H9 (cell line): ENCODE data around the gene GGACT. TPM values are rescaled to one million over a fixed set of nuclear protein-coding genes. Genes with fewer than 3 reads are reported as not detected.
A peak's percentile ranks its signal among the peaks of the same experiment; 100 is the strongest.

ENCODE experiments used
- DNase-seq: peaks from one replicate; pipeline ENCODE4 v3.0.0-alpha.2; 2017
- H2AFZ ChIP-seq: one replicate; pipeline ENCODE4 v1.6.1; 2013; ENCODE audit warnings: mild to moderate bottlenecking, low read length, control low read depth, moderate library complexity
- H2AK5ac ChIP-seq: 2 replicates; pipeline ENCODE4 v1.6.1; 2013; ENCODE audit warnings: low read length, control low read depth, mixed read lengths; ENCODE audit not compliant: insufficient read length
- H2BK120ac ChIP-seq: one replicate; pipeline ENCODE4 v1.6.1; 2013; ENCODE audit warnings: low read depth, mild to moderate bottlenecking, low read length, control low read depth, inconsistent platforms; ENCODE audit not compliant: poor library complexity, severe bottlenecking
- H2BK12ac ChIP-seq: 2 replicates; pipeline ENCODE4 v1.6.1; 2013; ENCODE audit warnings: low read length, control low read depth, mixed read lengths, low read depth; ENCODE audit not compliant: insufficient read length
- H2BK15ac ChIP-seq: 2 replicates; pipeline ENCODE4 v1.6.1; 2013; ENCODE audit warnings: low read depth, low read length, control low read depth
- H2BK20ac ChIP-seq: one replicate; pipeline ENCODE4 v1.6.1; 2013; ENCODE audit warnings: low read depth, mild to moderate bottlenecking, low read length, control low read depth, inconsistent platforms; ENCODE audit not compliant: poor library complexity, severe bottlenecking
- H2BK5ac ChIP-seq: 2 replicates; pipeline ENCODE4 v1.6.1; 2013; ENCODE audit warnings: low read length, control low read depth, mixed read lengths; ENCODE audit not compliant: insufficient read length
- H3K14ac ChIP-seq: 2 replicates; pipeline ENCODE4 v1.6.1; 2013; ENCODE audit warnings: low read length, control low read depth; ENCODE audit not compliant: insufficient read depth
- H3K18ac ChIP-seq: 2 replicates; pipeline ENCODE4 v1.6.1; 2013; ENCODE audit warnings: low read depth, mild to moderate bottlenecking, mixed read lengths, low read length, control low read depth; ENCODE audit not compliant: insufficient read length
- H3K23ac ChIP-seq: 2 replicates; pipeline ENCODE4 v1.6.1; 2013; ENCODE audit warnings: low read length, control low read depth, mixed read lengths, low read depth; ENCODE audit not compliant: insufficient read length
- H3K23me2 ChIP-seq: 2 replicates; pipeline ENCODE4 v1.6.1; 2013; ENCODE audit warnings: low read depth, mild to moderate bottlenecking, mixed read lengths, low read length, control low read depth; ENCODE audit not compliant: insufficient read length, poor library complexity, severe bottlenecking
- H3K27ac ChIP-seq: 2 replicates; pipeline ENCODE4 v1.5.1; 2013; ENCODE audit warnings: low read length, control low read depth, mixed read lengths, low read depth; ENCODE audit not compliant: insufficient read length
- H3K27me3 ChIP-seq: 2 replicates; pipeline ENCODE4 v1.6.1; 2013; ENCODE audit warnings: low read length, control low read depth, inconsistent platforms; ENCODE audit not compliant: insufficient read depth
- H3K4ac ChIP-seq: 2 replicates; pipeline ENCODE4 v1.6.1; 2013; ENCODE audit warnings: low read depth, mild to moderate bottlenecking, control low read depth, inconsistent platforms, low read length, moderate library complexity
- H3K4me1 ChIP-seq: 2 replicates; pipeline ENCODE4 v1.6.1; 2013; ENCODE audit warnings: low read length, control low read depth, inconsistent platforms; ENCODE audit not compliant: insufficient read depth
- H3K4me2 ChIP-seq: 2 replicates; pipeline ENCODE4 v1.6.1; 2013; ENCODE audit warnings: low read length, control low read depth, mixed read lengths; ENCODE audit not compliant: insufficient read length, insufficient read depth
- H3K56ac ChIP-seq: 2 replicates; pipeline ENCODE4 v1.6.1; 2013; ENCODE audit warnings: low read depth, mild to moderate bottlenecking, mixed read lengths, low read length, control low read depth; ENCODE audit not compliant: insufficient read length
- H3K79me1 ChIP-seq: 2 replicates; pipeline ENCODE4 v1.6.1; 2013; ENCODE audit warnings: low read depth, mild to moderate bottlenecking, moderate library complexity, low read length, control low read depth, inconsistent platforms; ENCODE audit not compliant: insufficient read depth, poor library complexity, severe bottlenecking
- H3K79me2 ChIP-seq: 2 replicates; pipeline ENCODE4 v1.6.1; 2013; ENCODE audit warnings: low read length, control low read depth, inconsistent platforms; ENCODE audit not compliant: insufficient read depth
- H3K9ac ChIP-seq: 2 replicates; pipeline ENCODE4 v1.6.1; 2013; ENCODE audit warnings: low read length, control low read depth, mixed read lengths; ENCODE audit not compliant: insufficient read length; ENCODE audit errors: extremely low read depth
- H3K9me3 ChIP-seq: one replicate; pipeline ENCODE4 v1.6.1; 2013; ENCODE audit warnings: low read depth, low read length, inconsistent platforms; ENCODE audit not compliant: control insufficient read depth
- H3T11ph ChIP-seq: one replicate; pipeline ENCODE4 v1.6.1; 2013; ENCODE audit warnings: mild to moderate bottlenecking, low read length, control low read depth, inconsistent platforms
- H4K20me1 ChIP-seq: one replicate; pipeline ENCODE4 v1.6.1; 2013; ENCODE audit not compliant: control insufficient read depth, insufficient read length, insufficient read depth
- H4K5ac ChIP-seq: 2 replicates; pipeline ENCODE4 v1.6.1; 2013; ENCODE audit warnings: low read depth, mild to moderate bottlenecking, mixed read lengths, low read length, control low read depth; ENCODE audit not compliant: insufficient read length
- H4K8ac ChIP-seq: replicated peaks from 2 replicates; pipeline ENCODE4 v1.6.1; 2013; ENCODE audit warnings: low read length, control low read depth, mixed read lengths, low read depth; ENCODE audit not compliant: insufficient read length
- H4K91ac ChIP-seq: 2 replicates; pipeline ENCODE4 v1.6.1; 2013; ENCODE audit warnings: low read depth, mild to moderate bottlenecking, moderate library complexity, mixed read lengths, low read length, control low read depth; ENCODE audit not compliant: insufficient read length
- H3K27ac Mint-ChIP-seq, 3 experiments: 2 replicates in 2 of 3; 3 replicates in 1 of 3; pipeline ENCODE4 v1.8.0; 2020 to 2021; ENCODE audit warnings: mixed read lengths in 3 of 3, mild to moderate bottlenecking in 1 of 3, moderate library complexity in 1 of 3
- H3K27me3 Mint-ChIP-seq: 2 replicates; pipeline ENCODE4 v1.8.0; 2021; ENCODE audit warnings: low read depth, mild to moderate bottlenecking, moderate library complexity, mixed read lengths
- H3K36me3 Mint-ChIP-seq, 3 experiments: 2 replicates in 2 of 3; 3 replicates in 1 of 3; pipeline ENCODE4 v1.8.0; 2020 to 2021; ENCODE audit warnings: low read depth in 3 of 3, mixed read lengths in 3 of 3; ENCODE audit not compliant: insufficient read depth in 1 of 3
- H3K4me1 Mint-ChIP-seq, 2 experiments: 2 replicates each; pipeline ENCODE4 v1.8.0; 2020; ENCODE audit warnings: mixed read lengths in 2 of 2
- H3K4me3 Mint-ChIP-seq, 2 experiments: 2 replicates in 1 of 2; 3 replicates in 1 of 2; pipeline ENCODE4 v1.8.0; 2020 to 2021; ENCODE audit warnings: mild to moderate bottlenecking in 2 of 2, mixed read lengths in 2 of 2, moderate library complexity in 1 of 2
- H3K9me3 Mint-ChIP-seq, 2 experiments: 2 replicates in 1 of 2; 3 replicates in 1 of 2; pipeline ENCODE4 v1.8.0; 2020; ENCODE audit warnings: mild to moderate bottlenecking in 2 of 2, mixed read lengths in 2 of 2, moderate library complexity in 1 of 2
- CTCF ChIP-seq: fragments of 200-600 bp; sonication (generic); conservative IDR thresholded peaks from 3 replicates; pipeline ENCODE4 v1.8.0; 2021; ENCODE audit warnings: antibody characterized with exemption, mild to moderate bottlenecking
- WGBS: extraction: QIAGEN DNeasy Blood & Tissue Kit; methylation state at CpG from one replicate; pipeline ENCODE4 v1.1.7; 2013; ENCODE audit warnings: missing lambda C conversion rate, low lambda C conversion rate, mixed read lengths; ENCODE audit not compliant: insufficient read length; ENCODE audit errors: extremely low coverage; 5-methylcytosine and 5-hydroxymethylcytosine counted together
- total RNA-seq: library from RNA; stranded (reverse); gene quantifications from 2 replicates; pipeline ENCODE4 v1.2.1, GENCODE V29; 2021

Gene GGACT
- total RNA-seq, 1 experiment from 2014 or later, result 1.3 TPM

DNA sequence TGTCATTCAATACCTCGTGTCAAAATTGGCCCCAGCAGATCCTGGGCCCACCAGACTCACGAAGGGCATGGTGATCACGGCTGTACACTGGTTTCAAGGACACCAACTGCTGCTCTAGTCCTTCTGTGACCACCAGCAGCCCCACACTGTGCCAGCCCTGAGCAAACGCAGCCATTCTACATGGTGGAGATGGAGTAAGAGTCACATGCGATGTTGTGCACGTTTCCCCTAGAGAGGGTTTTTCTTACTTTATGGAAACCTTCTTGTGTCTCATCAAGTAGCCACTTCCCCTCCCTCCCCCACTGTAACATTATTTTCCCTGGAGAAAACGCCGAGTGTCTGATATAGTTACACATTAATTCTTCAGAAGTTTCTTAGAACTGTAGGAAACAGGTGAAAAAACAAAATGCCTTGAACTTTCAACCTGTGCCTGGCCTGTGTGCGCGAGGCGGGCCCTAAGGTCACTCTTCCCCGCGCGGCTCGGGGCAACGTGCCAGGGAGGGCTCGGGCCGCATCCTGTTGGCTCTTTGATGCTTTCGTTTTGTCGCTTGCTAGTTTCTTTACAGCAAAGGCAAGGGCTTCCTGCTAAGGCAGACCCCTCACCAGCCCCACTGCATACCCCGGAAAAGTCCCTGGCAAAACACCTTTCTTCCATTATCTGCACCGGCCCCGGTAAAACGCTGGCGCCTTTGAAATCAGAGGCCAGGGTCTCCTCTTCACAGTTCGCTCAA is 44.6 kb downstream of the GGACT start:
- H2BK5ac ChIP-seq, result no peak overlapping the region

More for the DNA sequence above, 44.6 kb downstream of the GGACT start:
- no peak overlapping the region for H3K27ac ChIP-seq
- no peak overlapping the region for H3K4ac ChIP-seq
- DNase-seq, result no peak
- H3K56ac ChIP-seq, result no peak overlapping the region
- WGBS, result no CpG with 5 or more reads among the region's 26 CpGs
- H3K9ac ChIP-seq, result no peak overlapping the region
- no peak for TF ChIP-seq CTCF
- H4K8ac ChIP-seq, result no peak overlapping the region
- peaks cover 8 to 19% of the 10 kb centered on the region in 2 experiments; a peak in 3 of 4 replicates for H3K4me1 Mint-ChIP-seq
- H2BK12ac ChIP-seq, result no peak overlapping the region
- H3K27me3 ChIP-seq, result no peaks in the 10 kb centered on the region
- 0 out of 7 replicates have a peak, but pooled peaks cover 0 to 1% (median 0%) of the 10 kb centered on the region in 3 experiments for H3K36me3 Mint-ChIP-seq
- H2AK5ac ChIP-seq, result no peak overlapping the region
- H3K4me2 ChIP-seq, result no peak overlapping the region
- no peak overlapping the region for H4K91ac ChIP-seq
- no peak overlapping the region for H2BK15ac ChIP-seq
- no peak overlapping the region for H3K23ac ChIP-seq
- H3K4me1 ChIP-seq, result no peaks in the 10 kb centered on the region
- H2BK20ac ChIP-seq, result no peak overlapping the region
- no peak overlapping the region for H2BK120ac ChIP-seq
- no peaks in the 10 kb centered on the region for H3K9me3 Mint-ChIP-seq
- H2AFZ ChIP-seq, result no peak overlapping the region
- H3K79me2 ChIP-seq, result no peaks in the 10 kb centered on the region
- H3K23me2 ChIP-seq, result no peaks in the 10 kb centered on the region
- no peak overlapping the region for H4K5ac ChIP-seq
- H3K27ac Mint-ChIP-seq, result 0 out of 7 replicates have a peak overlapping the region, but pooled peaks of 2 of the 3 experiments have one; percentile 13 to 44
- H3K18ac ChIP-seq, result no peak overlapping the region
- no peak overlapping the region for H3K4me3 Mint-ChIP-seq
- H3K79me1 ChIP-seq, result no peaks in the 10 kb centered on the region
- H3K27me3 Mint-ChIP-seq, result no peaks in the 10 kb centered on the region
- no peaks in the 10 kb centered on the region for H3K9me3 ChIP-seq
- no peak overlapping the region for H3T11ph ChIP-seq
- H4K20me1 ChIP-seq, result no peaks in the 10 kb centered on the region
- H3K14ac ChIP-seq, result no peak overlapping the region
